DMS79 treated with DMSO at 0.1 percent for 48 hours (cell line): ENCODE results near the gene GPR15LG.
A peak's percentile ranks its signal among the peaks of the same experiment; 100 is the strongest.
"Not testable (repeated sequence)": the region's sequence is repeated elsewhere in the genome, so short reads cannot be mapped to it uniquely, and the experiment has no call there.

Source experiments
- DNase-seq: peaks from one replicate; lab custom pipeline; 2025; lab: John Stamatoyannopoulos, UW

The GPR15LG gene

DNA sequence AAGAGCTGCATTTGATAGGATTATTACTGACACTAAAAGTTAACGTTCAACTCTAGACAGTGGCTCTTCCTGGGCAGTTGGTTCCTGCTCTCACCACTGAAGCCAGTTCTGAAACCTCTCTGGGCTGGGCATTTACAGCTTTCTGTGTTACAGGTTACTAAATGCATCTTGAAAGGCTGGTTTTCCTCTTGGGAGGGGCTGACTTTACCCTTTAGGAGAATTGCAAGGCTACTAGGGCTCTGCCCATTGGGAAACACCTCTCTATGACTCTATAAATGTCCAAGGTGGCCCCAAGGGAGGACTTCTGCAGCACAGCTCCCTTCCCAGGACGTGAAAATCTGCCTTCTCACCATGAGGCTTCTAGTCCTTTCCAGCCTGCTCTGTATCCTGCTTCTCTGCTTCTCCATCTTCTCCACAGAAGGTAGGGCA, at the start of gene GPR15LG:
Gene GPR15LG (plus strand): TSS at position 301 of the 429 bp plus-strand sequence. CDS start 51 bp downstream, at position 352.
- DNase-seq, result no peak

GRCh38 chr10:84125910-84126784, 47.5 kb upstream of the GPR15LG start:
- DNase-seq, result not testable (repeated sequence)

DNA sequence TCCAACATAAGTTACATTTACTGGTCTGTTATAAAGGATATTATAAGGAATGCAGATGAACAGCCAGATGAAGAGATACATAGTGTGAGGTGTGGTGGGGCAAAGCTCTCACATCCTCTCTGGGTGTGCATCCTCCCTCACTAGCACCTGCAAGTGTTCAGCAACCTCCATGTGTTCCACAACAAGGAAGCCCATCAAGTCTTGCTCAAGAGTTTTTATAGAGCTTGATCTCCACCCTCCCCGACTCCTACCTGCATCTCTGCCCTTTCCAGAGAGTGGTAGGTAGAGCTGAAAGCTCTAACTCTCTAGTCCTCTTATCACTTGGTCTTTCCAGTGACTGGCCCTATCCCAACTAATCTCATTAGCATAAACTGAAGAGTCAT, 46.8 kb upstream of the GPR15LG start:
- no peak for DNase-seq

DNA sequence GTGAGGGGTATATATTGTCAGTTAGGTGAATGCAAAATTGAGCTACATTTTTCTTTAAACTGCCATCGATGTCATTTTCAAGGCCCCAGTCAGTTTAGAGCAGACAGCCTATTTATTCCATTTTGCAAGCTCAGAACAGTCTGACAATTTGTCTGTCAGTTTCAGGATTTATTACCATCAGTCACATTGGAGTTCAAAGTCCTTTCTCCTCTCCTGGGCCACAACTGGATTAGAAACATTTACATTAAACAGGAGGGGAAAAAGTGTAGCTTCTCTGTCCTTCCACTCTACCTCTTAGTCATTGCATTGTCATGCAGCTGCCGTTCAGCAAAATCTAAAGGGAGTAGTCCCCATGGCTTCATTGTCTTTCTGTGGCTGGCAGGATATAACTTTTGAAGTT, 37.8 kb upstream of the GPR15LG start:
- DNase-seq, result no peak

GRCh38 chr10:84137811-84138210, 35.8 kb upstream of the GPR15LG start:
- DNase-seq, result no peak

DNA sequence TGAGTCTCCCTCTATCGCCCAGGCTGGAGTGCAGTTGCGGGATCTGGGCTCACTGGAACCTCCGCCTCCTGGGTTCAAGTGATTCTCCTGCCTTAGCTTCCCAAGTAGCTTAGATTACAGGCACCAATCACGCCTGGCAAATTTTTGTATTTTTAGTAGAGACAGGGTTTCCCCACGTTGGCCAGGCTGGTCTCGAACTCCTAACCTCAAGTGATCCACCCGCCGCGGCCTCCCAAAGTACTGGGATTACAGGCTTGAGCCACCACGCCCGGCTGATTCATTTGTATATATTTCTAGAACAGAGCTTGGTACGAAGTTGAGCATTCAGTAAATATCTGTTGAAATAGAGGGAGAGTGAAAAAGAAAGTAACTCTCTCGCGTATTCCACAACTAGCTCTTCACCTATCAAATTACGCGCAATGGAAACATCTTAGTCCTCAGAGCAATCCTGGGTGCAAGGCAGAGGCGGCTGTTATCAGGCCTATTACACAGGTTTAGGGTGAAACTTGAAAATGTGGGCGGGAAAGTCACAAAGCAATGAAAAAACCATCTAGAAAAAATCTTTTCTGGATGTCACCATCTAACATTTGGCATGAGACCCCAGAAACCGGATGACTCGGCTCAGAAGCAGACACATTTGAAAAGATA, 35.0 kb upstream of the GPR15LG start:
- DNase-seq, result no peak

DNA sequence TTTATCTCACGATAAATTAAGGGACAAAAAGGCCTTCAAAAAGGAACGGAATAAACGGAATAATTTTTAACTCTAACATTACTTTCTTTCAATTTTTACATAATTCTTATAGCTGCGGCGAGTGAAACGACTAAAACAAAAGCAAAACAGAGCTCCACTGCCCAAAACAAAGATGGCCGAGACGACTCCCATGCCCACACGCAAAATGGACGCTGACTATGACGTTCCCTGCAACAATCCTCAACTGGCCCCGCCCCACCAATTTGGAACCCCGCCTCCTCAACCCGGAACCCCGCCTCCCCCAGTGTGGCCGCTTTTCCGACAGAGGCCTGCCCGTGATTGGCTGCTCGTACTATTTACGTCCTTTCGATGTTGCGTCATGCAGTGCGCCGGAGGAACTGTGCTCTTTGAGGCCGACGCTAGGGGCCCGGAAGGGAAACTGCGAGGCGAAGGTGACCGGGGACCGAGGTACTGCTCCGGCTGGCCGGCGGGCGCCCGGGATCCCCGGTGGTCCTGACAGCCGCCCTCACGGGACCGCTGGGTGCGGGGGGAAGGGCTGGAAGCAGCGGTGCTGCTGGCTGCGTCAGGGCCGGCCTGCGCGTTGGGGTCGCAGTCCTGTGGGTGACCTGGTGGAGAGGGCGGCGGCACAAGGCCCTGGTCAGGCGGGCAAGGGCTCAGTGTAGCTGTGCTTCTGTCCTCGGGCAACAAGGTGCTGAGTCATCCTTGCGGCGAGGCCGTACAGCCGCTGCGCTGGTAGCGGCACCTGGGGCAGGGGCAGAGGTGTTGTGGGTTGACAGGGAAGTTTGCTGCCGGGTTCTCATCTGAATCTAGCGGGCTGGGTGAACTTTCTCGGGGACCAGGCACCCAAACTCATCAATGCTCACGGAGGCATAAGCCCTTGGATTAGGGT, 34.2 kb upstream of the GPR15LG start, which contains the start of gene GHITM:
Gene GHITM (plus strand): TSS at position 384 of the 910 bp plus-strand sequence. CDS start 1,992 bp downstream, outside the sequence.
- DNase-seq, result peak; percentile 84

DNA sequence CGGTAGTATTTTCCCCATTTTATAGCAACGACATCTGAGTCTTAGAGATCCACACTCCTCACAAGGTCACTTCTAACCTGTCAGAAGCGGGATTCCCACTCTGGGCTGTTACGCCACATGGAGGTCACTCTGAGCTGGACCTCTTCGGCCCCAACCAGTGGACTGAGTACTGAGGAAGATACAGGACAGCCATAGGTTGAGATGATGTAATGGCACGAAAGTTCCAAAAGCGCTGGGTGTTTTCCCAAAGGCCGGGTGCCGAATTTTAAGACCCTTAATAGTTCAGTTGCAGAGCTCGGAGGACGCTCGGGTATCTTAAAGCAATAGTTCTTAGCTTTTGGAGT, 33.6 kb upstream of the GPR15LG start:
- DNase-seq, result no peak

- no peak for DNase-seq
Measured at GRCh38 chr10:84147347-84147746, 26.3 kb upstream of the GPR15LG start.

GRCh38 chr10:84148006-84148597, 25.5 kb upstream of the GPR15LG start:
- not testable (repeated sequence) for DNase-seq

GRCh38 chr10:84149854-84150253, 23.7 kb upstream of the GPR15LG start:
- DNase-seq, result no peak

DNA sequence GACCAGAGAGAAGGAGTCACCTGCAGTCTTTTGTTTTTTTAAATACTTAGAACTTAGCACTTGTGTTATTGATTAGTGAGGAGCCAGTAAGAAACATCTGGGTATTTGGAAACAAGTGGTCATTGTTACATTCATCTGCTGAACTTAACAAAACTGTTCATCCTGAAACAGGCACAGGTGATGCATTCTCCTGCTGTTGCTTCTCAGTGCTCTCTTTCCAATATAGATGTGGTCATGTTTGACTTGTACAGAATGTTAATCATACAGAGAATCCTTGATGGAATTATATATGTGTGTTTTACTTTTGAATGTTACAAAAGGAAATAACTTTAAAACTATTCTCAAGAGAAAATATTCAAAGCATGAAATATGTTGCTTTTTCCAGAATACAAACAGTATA, 20.8 kb upstream of the GPR15LG start:
- DNase-seq, result no peak

GRCh38 chr10:84155521-84155920, 18.1 kb upstream of the GPR15LG start:
- no peak for DNase-seq

DNA sequence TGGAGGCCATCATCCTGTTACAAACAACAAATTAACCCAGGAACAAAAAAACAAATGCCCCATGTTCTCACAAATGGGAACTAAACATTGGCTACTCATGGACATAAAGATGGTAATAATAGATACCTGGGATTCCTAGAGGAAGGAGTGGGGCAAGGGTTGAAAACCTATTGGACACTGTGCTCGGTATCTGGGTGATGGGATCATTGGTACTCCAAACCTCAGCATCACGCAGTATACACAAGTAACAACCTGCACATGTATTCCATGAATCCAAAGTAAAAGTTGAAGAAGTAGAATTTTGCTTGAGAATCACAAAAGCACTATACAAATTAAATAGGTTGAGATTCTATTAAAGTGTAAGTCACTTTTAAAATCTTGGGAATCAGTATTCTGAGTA, 17.6 kb upstream of the GPR15LG start:
- no peak for DNase-seq

DNA sequence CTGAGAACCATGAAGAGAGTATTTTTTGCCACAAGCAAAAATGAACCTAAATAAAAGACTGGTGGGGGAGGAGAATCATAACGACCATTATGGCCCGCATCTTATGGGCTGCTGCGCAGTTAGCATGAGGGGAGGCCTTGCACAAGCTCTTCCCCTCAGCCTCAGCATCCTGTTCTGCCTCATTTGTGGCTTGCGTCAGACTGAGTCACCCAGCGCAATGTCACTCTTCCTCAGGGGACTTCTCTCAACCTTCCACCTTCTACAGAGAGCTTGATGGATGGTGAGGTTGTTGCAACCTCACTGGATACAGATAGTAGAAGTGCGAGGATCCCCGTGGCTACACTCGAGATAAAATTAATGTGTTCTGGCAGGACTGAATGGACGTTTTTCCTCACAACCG, 16.8 kb upstream of the GPR15LG start:
- DNase-seq, result no peak

- DNase-seq, result no peak
Measured at GRCh38 chr10:84158061-84158460, 15.5 kb upstream of the GPR15LG start.

DNA sequence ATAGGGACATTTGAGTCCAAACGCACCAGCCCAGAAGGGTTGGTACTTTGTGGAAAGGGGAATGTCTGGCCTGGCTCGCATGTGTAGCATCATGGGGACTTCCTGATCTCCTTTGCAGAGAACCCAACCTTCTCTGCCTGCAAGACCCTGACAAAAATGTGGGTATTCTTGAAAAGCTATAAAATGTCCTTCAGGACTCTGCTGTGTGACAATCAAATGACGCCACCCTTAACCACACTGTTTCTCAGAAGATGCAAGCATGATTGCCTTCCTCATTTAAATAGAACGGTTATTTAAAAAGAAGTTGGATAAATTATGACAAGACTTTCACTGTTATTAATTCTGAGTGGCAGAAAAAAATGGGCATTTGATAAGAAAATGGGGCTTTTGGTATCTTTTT, 15.1 kb upstream of the GPR15LG start:
- DNase-seq, result no peak

GRCh38 chr10:84159076-84159685, 14.4 kb upstream of the GPR15LG start:
- DNase-seq, result no peak

GRCh38 chr10:84160663-84161362, 12.8 kb upstream of the GPR15LG start:
- no peak for DNase-seq

GRCh38 chr10:84163996-84164395, 9.6 kb upstream of the GPR15LG start:
- no peak for DNase-seq

DNA sequence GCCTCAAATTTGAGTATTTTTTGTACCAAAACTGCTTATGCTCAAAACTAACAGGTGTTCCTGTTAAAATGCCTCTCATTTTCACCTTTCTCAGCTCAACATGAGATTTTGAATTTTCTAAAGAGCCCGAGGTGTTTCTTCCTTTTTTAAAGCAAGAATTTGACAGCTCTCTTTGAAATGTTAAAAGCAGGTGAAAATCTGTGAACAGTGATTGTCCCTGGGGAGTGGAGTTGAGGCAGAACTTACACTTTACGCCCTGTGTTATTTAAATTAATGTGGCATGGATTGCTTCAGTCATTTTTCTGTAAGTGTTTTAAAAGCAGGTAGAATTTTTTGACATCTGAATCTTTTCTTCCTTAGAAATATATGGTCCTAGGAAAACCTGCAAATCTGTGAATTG, 9.2 kb upstream of the GPR15LG start:
- no peak for DNase-seq
